RKO (cell line): ENCODE measurements around the gene ARMC9.

Source experiments
- DNase-seq: peaks from one replicate; pipeline ENCODE4 v3.0.0-alpha.2; 2016; ENCODE audit warnings: low spot score

ARMC9 gene

DNA sequence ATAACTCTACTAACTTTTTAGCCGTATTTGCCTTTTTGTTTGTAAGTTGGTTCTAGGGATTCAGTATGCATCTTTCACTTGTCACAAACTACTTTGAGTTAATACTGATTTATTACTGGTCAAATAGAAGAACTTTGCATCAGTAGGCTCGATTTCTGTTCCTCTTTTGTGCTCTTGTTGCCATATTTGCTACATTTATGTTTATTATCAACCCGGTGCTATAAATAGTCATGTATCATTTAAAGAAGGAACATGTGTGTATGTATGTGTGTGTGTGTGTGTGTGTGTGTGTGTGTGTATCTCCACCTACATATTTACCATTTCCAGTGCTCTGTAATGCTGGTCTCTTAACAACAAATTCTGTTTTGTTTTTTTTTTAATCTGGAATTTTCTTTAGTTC lies 117.5 kb downstream of the ARMC9 start:
- no peak for DNase-seq

DNA sequence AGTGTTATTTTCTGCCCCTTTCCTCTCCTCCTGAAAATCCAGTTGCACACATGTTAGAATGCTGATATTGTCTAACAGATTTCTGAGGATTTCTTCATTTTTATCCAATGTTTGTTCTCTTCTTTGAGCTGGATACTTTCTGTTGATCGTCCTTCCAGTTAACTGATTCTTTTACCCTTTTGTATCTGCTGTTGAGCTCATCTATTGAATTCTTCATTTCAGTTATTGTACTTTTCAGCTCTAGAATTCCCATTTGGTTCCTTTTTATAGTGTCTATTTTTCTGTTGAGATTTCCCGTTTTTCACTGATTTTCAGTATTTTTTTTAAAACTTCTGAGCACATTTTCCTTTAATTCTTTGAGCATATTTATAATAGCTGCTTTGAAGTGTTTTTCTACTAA lies 119.1 kb downstream of the ARMC9 start:
- no peak for DNase-seq

DNA sequence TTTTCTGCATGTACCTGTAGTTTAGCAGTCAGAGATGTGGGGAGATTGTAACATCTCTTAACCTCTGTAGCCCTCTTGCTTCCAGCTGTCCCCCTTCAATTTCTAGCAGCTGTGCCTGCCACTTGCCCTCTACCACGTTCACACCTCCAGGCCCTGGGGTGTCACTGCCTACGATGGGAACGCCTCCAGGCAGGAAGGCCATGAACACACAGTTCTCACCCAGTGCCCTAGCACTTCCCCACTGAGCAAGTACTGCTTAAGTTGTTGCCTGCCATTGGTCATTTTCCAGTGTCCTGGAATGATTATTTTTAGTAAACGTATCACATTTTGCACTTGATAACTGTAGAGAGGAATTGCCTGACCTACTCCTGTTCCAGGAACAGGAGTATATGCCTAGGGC lies 120.0 kb downstream of the ARMC9 start:
- no peak for DNase-seq

DNA sequence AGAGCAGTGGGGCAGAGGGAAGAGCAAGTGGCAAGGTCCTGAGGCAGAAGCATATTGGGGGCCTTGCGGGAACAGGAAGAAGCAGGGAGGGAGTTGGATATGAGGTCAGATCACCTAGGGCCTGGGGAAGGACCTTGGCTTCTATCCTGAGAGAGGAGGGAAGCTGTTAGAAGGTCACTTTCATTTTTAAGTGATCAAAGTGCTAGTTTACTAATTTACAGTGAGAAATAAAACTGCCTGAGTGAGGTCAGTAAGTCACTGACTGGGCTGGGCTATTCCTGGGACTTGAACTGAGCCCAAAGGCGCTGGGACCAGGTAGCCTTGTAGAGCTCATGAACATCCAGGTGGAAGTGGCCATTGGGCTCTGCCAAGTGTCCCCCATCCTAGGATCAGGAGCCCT lies 120.5 kb downstream of the ARMC9 start:
- DNase-seq, result no peak

DNA sequence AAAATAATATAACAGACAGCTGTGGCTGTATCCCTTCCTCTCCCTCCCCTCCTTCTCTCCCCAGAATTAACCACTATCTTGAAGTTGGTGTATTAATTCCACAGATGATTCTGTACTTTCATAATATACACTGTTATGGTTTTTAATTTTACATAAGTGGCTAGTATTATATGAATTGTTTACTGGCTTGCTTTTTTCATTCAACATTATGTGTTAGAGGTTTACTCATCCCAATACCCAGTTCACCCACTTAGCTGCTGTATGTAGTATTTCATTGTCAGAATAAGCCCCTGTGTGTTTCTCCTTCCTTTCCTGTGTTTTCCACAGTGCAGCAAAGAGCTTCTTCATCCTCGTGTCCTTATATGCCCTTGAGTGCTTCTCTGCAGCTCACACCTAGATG lies 121.4 kb downstream of the ARMC9 start:
- DNase-seq, result no peak

DNA sequence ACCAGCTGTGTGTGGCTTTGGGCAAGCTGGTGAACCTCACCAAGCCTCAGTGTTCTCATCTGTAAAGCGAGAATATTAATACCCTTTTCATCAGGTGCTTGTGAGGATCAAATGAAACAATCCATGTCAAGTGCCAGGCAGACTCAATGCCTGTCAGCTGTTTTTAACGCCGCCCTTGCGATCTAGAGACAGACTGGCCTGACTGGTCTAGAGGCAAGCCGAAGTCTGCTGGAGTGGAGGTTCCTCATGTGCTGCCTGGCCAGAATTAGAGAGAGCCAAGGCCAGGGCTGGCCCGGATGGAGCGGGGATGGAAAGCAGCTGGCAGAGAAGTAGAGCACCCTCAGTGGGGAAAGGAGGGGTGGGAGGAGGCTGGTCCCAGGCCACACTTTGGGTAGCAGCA lies 122.6 kb downstream of the ARMC9 start:
- DNase-seq, result no peak

DNA sequence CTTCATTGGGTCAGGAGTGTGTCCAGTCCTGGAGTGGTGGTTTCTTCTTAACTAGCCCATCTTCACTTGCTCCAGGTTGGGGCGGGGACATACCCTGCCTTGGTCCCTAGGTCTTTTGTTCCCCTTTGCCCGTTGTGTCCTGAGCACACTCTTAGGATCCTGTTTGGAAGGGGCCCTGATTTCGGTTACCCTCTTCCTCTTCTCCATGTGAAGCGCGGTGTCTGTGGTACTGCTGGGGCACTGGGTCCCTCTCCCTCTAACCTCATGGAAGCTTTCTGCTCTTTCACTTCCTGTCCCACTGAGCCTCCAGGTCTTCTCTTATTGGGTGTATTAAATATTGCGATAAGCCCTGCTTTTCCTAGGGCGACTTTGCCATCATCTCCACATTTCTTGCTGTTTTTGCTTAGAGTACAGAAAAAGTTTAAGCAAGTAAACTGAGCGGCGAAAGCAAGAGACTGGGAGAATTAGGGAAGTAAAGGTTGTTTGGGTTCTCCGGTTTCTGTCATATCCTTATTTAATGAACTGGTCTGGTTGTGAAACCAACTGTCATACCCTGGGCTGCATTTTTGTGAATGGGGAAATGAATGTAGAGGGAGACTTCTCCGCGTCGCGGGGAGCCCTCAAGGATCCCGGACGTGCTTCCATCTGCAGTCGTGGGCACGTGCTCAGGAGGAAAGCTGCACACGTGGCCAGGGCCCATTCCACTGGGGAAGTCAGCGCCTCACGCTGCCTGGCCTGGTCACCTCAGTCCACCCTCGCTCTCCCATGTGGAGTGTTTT lies 123.3 kb downstream of the ARMC9 start:
- no peak for DNase-seq

DNA sequence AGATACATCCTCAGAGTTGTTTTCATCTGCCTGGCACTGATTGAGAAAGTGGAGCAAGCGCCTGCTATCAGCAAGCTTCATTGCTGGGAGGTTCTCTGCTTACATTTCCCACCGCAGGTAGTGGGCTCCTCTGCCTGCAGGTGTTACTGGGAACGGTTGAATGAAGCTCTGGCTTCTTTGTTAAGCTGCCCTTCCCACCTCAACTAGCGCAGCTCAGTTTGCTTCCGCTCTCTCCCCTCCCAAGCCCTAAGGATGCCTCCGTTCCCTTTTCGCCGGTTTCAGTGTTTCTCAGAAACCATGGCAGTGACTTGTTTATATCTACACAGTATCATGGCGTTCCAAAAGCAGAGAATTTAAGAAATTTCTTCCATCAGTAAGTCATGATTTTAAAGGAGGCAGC lies 124.9 kb downstream of the ARMC9 start:
- DNase-seq, result no peak

DNA sequence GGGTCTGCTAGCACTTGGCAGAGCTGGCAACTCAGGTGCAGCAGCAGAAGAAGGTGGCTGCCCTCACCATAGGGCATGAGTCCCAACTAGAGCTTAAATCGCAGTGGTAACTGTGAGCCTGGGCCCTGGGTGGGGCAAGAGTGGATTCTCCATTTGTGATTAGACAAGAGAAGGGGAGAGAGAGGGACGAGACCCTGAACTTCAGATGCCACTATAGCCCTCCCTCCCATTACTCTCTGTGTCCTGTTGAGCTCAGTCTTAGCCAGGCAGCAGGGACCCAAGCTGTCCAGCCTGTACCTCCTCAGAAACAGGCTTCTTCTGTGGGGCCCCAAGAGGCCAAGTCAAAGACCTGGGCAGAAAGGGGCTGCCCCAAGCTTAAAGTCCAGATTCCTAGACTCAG lies 127.4 kb downstream of the ARMC9 start:
- DNase-seq, result no peak

DNA sequence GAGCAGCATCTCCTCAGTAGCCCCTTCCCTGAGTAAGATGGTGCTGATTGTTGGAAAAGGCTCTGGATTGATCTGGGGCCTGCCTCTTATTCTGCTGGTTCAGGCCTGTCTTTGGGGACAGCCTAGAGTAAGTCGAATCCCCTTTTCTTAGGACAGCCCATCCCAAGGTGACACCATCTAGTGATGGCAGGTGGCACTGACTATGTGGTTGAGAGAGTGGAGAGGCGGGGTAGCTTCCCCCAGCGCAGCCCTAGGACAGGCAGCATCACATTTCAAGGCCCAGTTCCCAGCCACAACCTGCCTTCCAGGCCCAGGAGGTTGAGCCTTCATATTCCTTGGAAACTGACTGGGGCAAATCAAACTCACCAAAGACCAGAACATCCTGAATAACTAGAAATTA lies 128.0 kb downstream of the ARMC9 start:
- no peak for DNase-seq

DNA sequence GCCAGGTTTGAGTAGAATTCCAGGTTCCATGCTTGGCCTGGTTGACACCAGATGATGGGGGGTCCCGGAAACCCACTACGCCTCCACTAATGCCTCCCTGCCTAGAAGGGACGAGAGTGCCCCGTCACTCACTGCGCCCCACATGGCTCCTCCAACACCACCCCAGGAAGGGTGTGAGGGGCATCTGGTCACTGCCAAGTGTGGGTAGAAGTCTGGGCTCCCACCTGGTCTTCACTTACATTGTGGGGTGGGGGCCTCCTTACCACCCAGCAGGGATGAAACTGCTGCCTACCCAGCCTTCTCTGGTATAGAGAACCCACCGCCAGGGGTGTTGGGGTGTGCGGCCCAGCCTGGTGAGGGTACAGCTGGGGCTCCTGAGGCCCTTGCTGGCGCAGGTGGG lies 131.9 kb downstream of the ARMC9 start:
- no peak for DNase-seq

DNA sequence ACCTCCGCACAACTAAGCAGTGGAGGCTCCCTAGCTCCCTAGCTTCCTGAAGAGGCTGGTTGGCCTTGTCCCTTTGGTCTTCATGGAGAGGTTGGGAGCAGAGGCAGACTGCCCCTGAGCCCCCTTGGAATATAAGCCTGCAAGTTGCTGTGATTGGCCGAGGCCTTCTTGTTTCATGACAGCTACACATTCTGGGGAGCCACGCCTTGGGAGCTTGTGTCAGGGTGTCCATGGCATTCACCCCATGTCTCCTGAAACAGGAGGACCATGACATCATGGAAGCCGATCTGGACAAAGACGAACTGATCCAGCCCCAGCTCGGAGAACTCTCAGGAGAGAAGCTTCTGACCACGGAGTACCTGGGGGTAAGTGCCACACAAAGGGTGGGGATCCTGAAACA lies 133.1 kb downstream of the ARMC9 start:
- no peak for DNase-seq

DNA sequence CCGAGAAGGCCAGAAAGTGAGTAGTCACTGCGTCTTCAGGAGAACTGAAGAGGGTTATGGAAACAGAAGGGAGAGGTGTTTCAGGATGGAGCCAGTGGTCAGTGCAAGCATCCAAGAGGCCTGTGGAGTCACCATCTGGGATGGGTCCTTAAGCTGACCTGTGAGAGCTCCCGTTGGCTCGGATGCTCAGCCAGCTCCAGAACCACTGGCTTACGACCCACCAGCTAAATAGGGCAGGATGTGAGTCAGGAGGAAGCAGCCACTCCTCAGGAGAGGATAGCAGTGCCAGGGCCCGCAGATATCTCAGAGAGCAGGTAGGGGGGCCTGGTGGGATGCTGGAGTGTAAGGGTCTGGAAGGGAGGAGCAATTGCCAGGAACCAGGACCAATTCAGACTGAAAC lies 134.0 kb downstream of the ARMC9 start:
- DNase-seq, result no peak

DNA sequence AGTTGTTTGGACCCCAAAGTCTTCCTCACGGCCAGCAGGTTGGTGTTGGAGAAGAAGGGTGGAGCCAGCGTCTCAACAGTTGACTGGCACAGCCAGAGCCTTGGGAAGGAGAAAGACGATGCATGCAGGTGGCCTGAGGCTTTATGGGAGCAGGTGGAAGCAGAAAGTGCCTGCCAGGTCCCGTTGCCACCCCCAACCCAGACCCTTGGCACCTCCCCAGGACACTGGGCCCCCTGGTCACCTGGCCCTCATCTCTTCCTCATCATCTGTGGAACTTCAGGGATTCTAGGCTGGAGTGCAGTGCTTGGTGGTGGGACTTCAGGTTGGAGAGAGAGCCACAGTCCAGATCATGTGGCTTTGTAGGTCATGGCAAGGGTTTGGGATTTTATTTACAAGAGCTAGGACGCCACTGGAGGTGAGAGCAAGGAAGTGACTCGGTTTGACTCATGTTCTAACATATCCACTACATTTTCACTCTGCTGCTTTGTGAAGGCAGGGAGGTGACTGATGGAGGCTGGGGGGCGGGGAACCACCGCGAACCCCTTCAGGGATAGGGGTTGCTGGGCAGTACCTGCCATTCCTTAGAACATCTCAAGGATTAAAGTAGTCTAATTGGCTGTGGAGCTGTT lies 134.6 kb downstream of the ARMC9 start:
- peak; percentile 11 for DNase-seq

DNA sequence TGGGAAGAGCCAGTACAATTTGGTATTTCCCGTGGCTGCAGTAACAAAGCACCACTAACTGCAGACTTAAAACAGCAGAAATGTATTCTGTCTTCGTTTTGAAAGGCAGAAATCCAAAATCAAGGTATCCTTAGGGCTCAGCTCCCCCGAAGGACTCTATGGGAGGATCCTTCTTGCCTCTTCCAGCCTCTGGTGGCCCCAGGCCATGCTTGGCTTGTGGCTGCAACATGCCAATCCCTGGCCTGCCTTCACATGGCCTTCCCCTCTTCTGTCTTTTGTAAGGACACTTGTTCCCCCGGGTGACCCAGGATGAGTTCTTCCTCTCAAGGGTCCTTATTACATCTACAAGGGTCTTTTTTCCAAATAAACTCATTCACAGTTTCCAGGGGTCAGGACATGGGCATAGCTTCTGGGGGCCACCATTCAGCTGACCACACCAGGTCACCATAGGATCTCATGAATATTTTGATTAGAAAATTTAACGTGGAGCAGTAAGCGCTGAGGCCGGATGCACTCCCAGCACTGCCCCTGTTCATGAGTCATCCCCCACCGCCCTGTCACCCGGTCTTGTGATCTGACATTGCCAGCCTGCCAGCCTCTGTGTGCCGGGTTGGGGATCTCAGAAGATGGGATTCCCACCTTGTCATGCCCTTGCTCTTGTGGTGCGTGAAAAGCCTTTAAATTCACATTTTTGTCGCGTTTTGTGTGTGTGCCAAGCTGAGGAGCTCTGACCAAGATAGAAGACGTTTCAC lies 135.9 kb downstream of the ARMC9 start:
- DNase-seq, result no peak

DNA sequence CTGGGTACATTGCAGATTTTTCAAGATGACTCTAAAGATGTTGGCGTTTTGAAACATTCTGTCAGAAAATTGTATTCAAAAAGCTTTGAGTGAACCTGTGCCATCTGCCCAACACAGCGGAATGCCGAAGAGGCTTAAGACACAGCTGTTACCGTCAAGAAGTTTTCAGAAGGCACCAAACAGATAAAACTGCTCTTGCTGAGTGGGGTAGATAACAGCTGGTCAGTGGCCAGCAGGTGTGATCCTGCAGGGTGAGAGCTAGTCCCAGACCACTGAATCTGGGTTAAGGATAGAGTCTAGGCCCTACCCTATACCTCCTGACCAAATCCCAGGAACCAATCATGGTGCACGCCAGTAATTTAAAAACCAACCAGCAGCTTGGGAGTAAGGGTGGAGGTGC lies 136.6 kb downstream of the ARMC9 start:
- no peak for DNase-seq

DNA sequence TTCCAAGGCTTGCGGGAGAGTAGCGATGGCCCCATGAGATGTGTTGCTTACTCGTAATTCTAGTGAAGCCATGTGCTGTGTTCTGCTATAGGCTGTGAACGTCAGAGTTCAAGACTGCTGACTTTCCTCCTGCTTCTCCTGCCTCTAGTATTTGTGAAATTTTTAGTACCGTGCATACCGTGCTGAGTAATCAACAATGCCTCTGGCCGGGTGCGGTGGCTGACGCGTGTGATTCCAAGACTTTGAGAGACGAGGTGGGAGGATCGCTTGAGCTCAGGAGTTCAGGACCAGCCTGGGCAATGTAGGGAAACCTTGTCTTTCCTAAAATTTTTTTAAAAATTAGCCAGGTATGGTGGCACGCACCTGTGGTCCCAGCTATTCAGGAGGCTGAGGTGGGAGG lies 137.2 kb downstream of the ARMC9 start:
- DNase-seq, result no peak

DNA sequence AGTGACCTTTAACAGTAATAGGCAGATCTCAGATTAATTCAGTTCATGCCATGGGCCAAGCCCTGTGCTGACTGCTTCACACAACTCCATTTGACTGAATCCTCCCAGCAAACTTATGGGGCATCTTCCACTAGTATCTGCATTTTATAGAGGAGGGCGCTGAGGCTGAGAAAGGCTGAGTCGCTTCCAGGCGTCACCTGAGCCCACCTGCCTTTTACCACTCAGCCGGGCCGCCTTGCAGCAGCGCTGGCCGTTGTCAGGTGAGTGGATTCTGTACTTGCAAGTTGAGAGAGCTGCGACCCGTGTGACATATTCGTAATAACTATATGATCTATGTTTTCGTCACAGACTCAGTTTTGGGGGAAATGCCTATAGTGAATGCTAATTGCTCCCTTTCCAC lies 137.8 kb downstream of the ARMC9 start:
- no peak for DNase-seq

DNA sequence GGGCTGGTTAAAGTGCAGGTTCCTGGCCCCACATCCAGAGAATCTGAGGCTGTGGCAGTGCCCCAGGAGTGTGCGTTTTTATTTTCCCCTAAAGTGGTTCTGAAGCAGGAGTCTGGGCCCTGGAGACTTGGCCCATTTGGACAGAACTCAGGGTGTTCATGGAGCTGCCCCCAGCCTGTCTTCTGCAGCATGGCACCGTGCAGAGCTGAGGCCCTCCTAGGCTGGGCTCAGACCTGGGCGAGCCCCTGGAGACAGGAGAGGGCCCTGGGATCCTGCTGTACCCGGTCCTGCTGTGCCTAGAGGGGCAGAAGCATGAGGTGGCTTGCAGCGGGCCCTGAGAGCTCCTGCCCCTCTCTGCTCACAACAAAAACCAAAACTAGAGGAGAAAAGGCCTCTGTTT lies 138.3 kb downstream of the ARMC9 start:
- no peak for DNase-seq

DNA sequence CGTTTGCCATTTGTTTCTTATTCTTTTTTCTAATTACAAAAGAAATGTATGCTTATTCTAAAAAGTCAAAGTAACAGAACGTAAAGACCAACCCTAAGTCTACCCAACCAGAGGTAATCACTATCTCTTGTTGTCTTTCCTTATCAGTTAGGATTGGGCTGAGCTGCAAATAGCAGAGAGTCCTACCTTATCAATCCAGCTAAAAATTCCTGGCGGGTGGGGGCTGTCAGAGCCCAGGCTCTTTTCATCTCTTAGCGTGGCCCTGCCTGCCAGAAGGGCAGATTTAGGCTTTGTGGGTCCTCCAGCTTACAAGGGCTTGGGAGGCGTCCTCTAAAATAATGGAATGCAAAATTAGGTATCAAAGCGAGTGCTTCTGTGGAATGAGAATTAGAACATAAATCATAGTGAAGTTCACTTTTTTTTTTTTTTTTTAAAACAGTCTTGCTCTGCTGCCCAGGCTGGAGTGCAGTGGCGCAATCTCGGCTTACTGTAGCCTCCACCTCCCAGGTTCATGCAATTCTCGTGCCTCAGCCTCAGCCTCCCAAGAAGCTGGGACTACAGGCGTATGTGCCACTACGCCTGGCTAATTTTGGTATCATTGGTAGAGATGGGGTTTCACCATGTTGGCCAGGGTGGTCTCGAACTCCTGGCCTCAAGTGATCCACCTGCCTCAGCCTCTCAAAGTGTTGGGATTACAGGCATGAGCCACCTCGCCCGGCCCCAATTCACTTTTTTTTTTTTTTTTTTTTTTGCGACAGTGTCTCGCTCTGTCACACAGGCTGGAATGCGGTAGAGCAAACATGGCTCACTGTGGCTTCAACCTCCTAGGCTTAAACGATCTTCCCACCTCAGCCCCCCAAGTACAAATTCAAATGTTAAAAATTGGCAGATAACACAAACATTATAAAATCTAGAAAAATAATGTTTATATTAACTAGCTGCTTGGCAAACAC lies 139.7 kb downstream of the ARMC9 start:
- no peak for DNase-seq

DNA sequence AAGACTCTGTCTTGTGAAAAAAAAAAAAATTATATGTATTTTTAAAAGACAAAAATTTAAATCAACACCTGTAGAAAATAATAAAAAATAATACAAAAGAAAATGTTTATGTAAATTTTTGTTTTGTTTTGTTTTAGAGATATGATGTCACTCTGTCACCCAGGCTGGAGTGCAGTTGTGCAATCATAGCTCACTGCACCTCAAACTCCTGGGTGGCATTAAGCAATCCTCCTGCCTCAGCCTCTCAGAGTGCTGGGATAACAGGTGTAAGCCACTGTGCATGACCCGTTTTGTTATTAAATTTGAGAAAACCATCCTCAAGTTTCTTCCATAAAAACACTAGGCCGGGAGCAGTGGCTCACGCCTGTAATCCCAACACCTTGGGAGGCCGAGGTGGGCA lies 140.9 kb downstream of the ARMC9 start:
- DNase-seq, result no peak

DNA sequence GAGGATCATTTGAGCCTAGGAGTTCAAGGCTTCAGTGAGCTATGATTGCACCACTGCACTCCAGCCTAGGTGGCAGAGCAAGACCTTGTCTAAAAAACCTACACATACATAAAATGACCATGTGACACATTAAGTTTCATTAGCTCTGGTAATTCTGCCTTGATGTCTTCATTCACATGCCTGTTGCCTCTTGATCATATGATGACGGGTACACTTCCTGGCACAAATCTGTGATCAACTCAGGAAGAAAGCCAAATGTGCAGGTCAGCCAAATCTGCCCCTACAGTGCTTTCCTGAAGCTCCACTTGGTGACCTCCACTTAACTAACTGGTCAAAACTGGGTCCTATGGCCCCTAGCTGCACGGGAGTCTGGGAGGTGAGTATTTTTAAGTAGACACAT lies 142.7 kb downstream of the ARMC9 start:
- DNase-seq, result no peak
